Measurements from ENCODE around the gene MRFAP1L1. TPM values are rescaled to one million over a fixed set of nuclear protein-coding genes. Genes with fewer than 3 reads are reported as not detected.
A peak's percentile ranks its signal among the peaks of the same experiment; 100 is the strongest.

Gene MRFAP1L1
- polyA plus RNA-seq, 1 donor (not counting 4 experiments of a cell fraction or from before 2014, with no cell fraction given): 77.9 TPM

GRCh38 chr4:6710282-6710681, 617 bp upstream of the MRFAP1L1 start:
- dilution Hi-C loops (cut with MboI; ENCODE audit: extremely low pct_ligation_motif_present, low sequenced_read_pairs): no loop called here
- H3K27ac ChIP-seq (ENCODE audit: control insufficient read depth, insufficient read depth, low read length): peak overlapping the region; percentile 32
- no peak for TF ChIP-seq EZH2 (IDR thresholded peaks at IDR 0.05; ENCODE audit: low read length)
- TF ChIP-seq, protein P1, sequence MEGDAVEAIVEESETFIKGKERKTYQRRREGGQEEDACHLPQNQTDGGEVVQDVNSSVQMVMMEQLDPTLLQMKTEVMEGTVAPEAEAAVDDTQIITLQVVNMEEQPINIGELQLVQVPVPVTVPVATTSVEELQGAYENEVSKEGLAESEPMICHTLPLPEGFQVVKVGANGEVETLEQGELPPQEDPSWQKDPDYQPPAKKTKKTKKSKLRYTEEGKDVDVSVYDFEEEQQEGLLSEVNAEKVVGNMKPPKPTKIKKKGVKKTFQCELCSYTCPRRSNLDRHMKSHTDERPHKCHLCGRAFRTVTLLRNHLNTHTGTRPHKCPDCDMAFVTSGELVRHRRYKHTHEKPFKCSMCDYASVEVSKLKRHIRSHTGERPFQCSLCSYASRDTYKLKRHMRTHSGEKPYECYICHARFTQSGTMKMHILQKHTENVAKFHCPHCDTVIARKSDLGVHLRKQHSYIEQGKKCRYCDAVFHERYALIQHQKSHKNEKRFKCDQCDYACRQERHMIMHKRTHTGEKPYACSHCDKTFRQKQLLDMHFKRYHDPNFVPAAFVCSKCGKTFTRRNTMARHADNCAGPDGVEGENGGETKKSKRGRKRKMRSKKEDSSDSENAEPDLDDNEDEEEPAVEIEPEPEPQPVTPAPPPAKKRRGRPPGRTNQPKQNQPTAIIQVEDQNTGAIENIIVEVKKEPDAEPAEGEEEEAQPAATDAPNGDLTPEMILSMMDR (optimal IDR thresholded peaks at IDR 0.05 in 1 of 3, IDR thresholded peaks at IDR 0.05 in 1 of 3, conservative IDR thresholded peaks at IDR 0.05 in 1 of 3; ENCODE audit: extremely low read depth in 1 of 3, insufficient read depth in 2 of 3, low read length in 3 of 3): no peak
- peaks cover 5 to 9% of the 10 kb centered on the region in 2 experiments for H3K36me3 ChIP-seq (ENCODE audit: control insufficient read depth in 2 of 2, extremely low read depth in 1 of 2, insufficient read depth in 2 of 2, low read length in 2 of 2)
- H3K79me2 ChIP-seq (ENCODE audit: control insufficient read depth, insufficient read depth, low read length): peaks cover 41% of the 10 kb centered on the region
- peak overlapping the region; percentile 62 to 93 (median 85) for H3K4me3 ChIP-seq (ENCODE audit: control insufficient read depth in 2 of 3, extremely low read depth in 1 of 3, insufficient read depth in 2 of 3, low read depth in 1 of 3, low read length in 3 of 3)
- H3K4me2 ChIP-seq (ENCODE audit: control insufficient read depth, extremely low read depth, insufficient read depth, low read depth, low read length): peak overlapping the region; percentile 99
- H3K9me1 ChIP-seq (ENCODE audit: control insufficient read depth, extremely low read depth, insufficient read depth, low read length): no peaks in the 10 kb centered on the region
- DNase-seq (ENCODE audit: low read depth, low spot score) (no peak), FAIRE-seq (no peak)
- no peaks in the 10 kb centered on the region for H3K27me3 ChIP-seq (ENCODE audit: control insufficient read depth, extremely low read depth, insufficient read depth, low read length)
- H3K9ac ChIP-seq (ENCODE audit: control insufficient read depth, extremely low read depth, insufficient read depth, low read length): peak overlapping the region; percentile 88
- no peaks in the 10 kb centered on the region for H4K20me1 ChIP-seq (ENCODE audit: control insufficient read depth, extremely low read depth, insufficient read depth, low read length)
- H3K9me3 ChIP-seq (ENCODE audit: control insufficient read depth, low read depth, low read length): no peaks in the 10 kb centered on the region
- peaks cover 19% of the 10 kb centered on the region for H3K4me1 ChIP-seq (ENCODE audit: control insufficient read depth, extremely low read depth, insufficient read depth, low read length)
- H2AFZ ChIP-seq (ENCODE audit: control insufficient read depth, low read length): peak overlapping the region; percentile 97

DNA sequence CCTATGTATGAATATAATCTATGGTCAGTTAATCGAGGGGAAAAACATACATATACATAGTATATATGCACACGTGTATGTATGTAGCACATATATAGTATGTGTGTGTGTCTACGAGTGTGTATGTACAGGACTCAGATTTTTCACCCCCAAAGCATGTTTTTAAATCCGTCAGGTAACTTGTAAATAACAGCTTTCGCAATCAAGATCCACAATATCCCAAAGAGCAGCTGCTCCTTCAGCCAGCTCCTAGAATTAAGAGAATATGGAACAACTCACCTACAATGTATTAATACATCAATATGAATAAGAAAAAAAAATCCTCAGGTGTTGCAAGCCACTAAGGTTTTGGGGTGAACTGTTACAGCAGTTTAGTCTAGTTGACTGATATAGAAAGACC, 3.5 kb downstream of the MRFAP1L1 start:
- dilution Hi-C loops (cut with MboI; ENCODE audit: extremely low pct_ligation_motif_present, low sequenced_read_pairs): no loop called here
- Histone ChIP-seq H2AFZ (ENCODE audit: control insufficient read depth, low read length) (no peak overlapping the region), H3K36me3 (ENCODE audit: control insufficient read depth in 2 of 2, extremely low read depth in 1 of 2, insufficient read depth in 2 of 2, low read length in 2 of 2) (peaks cover 5 to 9% of the 10 kb centered on the region in 2 experiments), H3K9ac (ENCODE audit: control insufficient read depth, extremely low read depth, insufficient read depth, low read length) (no peak overlapping the region), H3K4me1 (ENCODE audit: control insufficient read depth, extremely low read depth, insufficient read depth, low read length) (peaks cover 19% of the 10 kb centered on the region), H4K20me1 (ENCODE audit: control insufficient read depth, extremely low read depth, insufficient read depth, low read length) (no peaks in the 10 kb centered on the region), H3K9me1 (ENCODE audit: control insufficient read depth, extremely low read depth, insufficient read depth, low read length) (no peaks in the 10 kb centered on the region), H3K4me2 (ENCODE audit: control insufficient read depth, extremely low read depth, insufficient read depth, low read depth, low read length) (no peak overlapping the region), H3K79me2 (ENCODE audit: control insufficient read depth, insufficient read depth, low read length) (peaks cover 49% of the 10 kb centered on the region), H3K9me3 (ENCODE audit: control insufficient read depth, low read depth, low read length) (no peaks in the 10 kb centered on the region), H3K27ac (ENCODE audit: control insufficient read depth, insufficient read depth, low read length) (no peak overlapping the region), H3K4me3 (ENCODE audit: control insufficient read depth in 2 of 3, extremely low read depth in 1 of 3, insufficient read depth in 2 of 3, low read depth in 1 of 3, low read length in 3 of 3) (no peak overlapping the region), H3K27me3 (ENCODE audit: control insufficient read depth, extremely low read depth, insufficient read depth, low read length) (no peaks in the 10 kb centered on the region)
- TF ChIP-seq, protein P1 (optimal IDR thresholded peaks at IDR 0.05 in 1 of 3, IDR thresholded peaks at IDR 0.05 in 1 of 3, conservative IDR thresholded peaks at IDR 0.05 in 1 of 3; ENCODE audit: extremely low read depth in 1 of 3, insufficient read depth in 2 of 3, low read length in 3 of 3): no peak
- no peak for TF ChIP-seq EZH2 (IDR thresholded peaks at IDR 0.05; ENCODE audit: low read length)
- FAIRE-seq: no peak
- no peak for DNase-seq (ENCODE audit: low read depth, low spot score)

Measured in keratinocyte (primary cell).